Esophagus muscularis mucosa (tissue), 3 donors: ENCODE measurements around the gene CNTN5.

Experiments
- CTCF ChIP-seq, 3 experiments: fragments of 200-600 bp in 2 of 3; fragments of 450-650 bp in 1 of 3; sonication (generic) in 2 of 3; IDR thresholded peaks; one replicate each; pipeline ENCODE4 v1.5.1; 2017 to 2019; ENCODE audit warnings: antibody characterized with exemption in 3 of 3, mild to moderate bottlenecking in 2 of 3, moderate library complexity in 1 of 3
- POLR2A ChIP-seq: fragments of 450-650 bp; IDR thresholded peaks from one replicate; pipeline ENCODE4 v1.6.1; 2017; ENCODE audit warnings: antibody characterized with exemption, moderate library complexity, mild to moderate bottlenecking, low read depth
- POLR2AphosphoS5 ChIP-seq, 2 donors: sonication (generic); formaldehyde crosslinking; IDR thresholded peaks; one replicate each; pipeline ENCODE4 v1.6.1; 2017; ENCODE audit warnings: antibody characterized with exemption in 2 of 2

- TF ChIP-seq CTCF (IDR thresholded peaks at IDR 0.05) (no peak), POLR2A (no peak), POLR2AphosphoS5 (IDR thresholded peaks at IDR 0.05) (no peak)
These were observed 1164.8 kb downstream of the CNTN5 start for GRCh38 chr11:100185588-100185987.
